Measurements from ENCODE around the gene ING1.
A peak's percentile ranks its signal among the peaks of the same experiment; 100 is the strongest.
"Not testable (repeated sequence)": the region's sequence is repeated elsewhere in the genome, so short reads cannot be mapped to it uniquely, and the experiment has no call there.

The ING1 gene

GRCh38 chr13:110696776-110697175, 16.7 kb upstream of the ING1 start:
- no peak for DNase-seq

DNA sequence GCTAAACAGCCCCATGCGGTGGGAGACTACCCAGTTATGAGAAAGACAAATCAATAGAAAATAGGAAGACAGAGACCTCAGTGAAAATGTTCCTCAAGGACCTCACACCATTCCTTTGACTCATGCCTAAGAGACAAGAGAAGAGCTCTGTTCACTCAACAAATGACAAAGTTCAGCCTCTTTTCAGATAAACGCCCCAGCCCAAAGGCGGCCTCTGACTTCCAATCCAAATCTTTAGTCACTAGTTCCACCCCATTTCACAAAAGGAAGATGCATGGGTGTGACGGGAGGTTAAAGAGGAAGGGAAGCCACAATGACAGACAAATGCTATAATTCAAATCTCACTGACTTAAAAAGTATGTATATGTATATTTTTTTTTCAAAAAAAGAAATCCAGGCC, 15.7 kb upstream of the ING1 start:
- no peak for DNase-seq

DNA sequence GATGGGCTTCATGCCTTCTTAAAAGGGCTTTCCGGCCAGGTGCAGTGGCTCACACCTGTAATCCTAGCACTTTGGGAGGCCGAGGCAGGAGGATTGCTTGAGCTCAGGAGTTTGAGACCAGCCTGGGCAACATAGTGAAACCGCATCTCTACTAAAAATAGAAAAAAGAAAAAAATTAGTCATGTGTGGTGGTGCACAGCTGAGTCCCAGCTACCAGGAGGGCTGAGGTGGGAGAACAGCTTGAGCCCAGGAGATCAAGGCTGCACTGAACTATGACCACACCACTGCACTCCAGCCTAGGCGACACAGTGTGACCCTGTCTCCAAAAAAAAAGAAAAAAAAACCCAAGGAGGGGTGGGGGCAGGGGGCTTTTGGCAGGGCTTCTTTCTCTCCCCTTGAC, 14.8 kb upstream of the ING1 start:
- no peak for DNase-seq

- no peak for DNase-seq
These were observed 14.1 kb upstream of the ING1 start for GRCh38 chr13:110699148-110700145.

DNA sequence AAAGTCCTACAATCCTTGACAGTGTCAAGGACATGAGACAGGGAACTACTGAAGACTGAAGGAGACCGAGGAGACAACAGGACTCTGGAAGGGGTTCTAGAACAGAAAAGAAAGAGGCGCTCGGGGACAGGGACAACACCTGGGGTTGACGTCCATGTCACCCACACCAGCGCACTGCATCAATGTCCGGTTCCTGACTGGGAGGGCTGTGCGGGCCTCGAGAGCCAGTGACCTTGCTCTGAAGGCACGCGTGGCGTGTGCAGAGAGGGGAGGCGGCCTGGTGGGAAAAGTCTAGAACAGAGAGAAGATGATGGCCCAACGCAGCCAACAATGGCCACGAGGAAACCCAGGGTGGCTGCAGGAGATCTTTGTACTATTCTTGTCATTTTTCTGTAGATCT, 13.3 kb upstream of the ING1 start:
- DNase-seq, result no peak

DNA sequence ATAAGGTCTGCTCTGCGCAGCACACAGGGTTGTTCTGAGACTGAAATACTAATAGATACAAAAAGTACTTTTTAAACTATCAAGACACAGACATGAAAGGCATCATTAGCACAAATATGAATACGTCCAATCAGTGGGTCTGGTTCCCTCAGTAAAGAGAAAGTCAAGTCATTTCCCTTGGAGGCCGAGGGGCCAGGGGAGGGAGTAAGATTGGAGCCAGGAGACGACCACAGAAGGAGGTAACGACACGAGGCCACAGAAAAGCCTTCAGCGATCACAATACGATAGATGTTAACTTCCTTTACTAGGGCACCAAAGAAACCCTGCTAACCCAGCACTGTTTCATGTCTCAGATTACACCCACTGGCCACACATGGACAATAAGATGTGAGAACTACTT, 12.9 kb upstream of the ING1 start:
- DNase-seq, result no peak

GRCh38 chr13:110701061-110701460, 12.4 kb upstream of the ING1 start:
- not testable (repeated sequence) for DNase-seq

DNA sequence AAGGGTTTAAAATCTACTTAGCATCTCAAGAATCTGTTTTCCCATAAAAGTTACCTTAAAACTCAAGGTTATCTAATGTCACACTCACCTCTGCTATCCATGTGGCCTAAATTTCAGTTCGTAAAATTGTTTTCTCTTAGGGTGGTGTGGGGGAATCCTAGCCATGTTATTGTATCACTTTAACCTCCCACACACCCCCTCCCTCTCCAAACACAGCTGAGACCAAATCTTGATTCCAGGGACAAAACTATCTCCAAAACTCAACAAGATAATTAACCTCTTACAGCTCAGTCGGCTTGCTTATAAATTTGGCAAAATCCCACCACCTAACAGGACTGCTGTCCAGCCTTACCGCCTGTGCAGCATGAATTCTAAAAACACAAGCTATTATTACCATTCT, 11.4 kb upstream of the ING1 start:
- no peak for DNase-seq

DNA sequence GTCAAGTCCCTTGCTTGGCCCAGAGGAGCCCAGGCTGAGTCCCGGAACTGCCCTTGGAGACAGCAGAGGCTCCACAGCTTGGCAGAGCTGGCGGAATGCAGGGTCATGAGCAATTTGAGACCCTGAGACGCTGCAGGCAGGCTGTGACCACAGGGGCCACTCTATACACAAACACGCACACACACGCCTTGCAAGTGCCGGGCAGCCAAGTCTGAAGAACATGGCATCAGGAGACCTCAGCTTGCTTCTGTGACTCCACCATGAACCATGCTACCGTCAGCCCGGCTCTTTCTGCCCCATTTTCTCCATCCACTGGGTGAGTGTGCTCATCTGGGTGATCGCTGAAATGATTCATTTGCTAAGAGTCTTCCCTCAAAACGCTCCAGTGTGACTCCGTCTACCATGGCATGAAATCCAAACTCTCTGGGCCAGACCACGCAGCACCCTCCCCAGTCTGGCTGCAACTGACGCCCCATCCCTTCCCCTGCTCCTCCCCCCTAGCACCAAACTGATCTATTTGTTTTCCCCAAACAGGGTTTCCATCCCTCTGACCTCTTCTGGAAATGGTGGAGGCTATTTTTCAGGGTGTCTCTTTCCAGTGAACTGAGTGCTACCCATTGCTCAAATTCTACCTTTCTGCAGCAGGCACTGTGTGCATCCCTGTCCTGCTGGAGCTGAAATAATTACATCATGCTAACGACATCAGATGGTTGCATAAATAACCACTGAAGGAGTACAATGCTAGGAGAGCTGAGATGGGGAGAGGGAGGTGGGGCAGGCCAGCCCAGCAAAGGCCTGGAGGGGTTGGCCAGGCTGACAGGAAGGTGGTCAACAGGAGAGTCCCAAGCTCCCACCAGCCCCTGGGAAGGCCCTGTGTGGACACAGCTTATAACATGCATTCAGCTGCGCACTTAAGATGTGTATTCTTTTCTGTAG, 10.6 kb upstream of the ING1 start:
- no peak for DNase-seq

GRCh38 chr13:110705356-110705825, 8.1 kb upstream of the ING1 start:
- no peak for DNase-seq

GRCh38 chr13:110705826-110706569, 7.5 kb upstream of the ING1 start, which contains the start of gene CARS2:
CARS2 (minus strand) TSS chr13:110706116; CDS start chr13:110706093, 23 bp downstream.
- peak; percentile 95 for DNase-seq

- no peak for DNase-seq
These were observed 6.7 kb upstream of the ING1 start for GRCh38 chr13:110706570-110707372.

- peak; percentile 89 for DNase-seq
These were observed 1.2 kb upstream of the ING1 start for GRCh38 chr13:110712081-110712848.

DNA sequence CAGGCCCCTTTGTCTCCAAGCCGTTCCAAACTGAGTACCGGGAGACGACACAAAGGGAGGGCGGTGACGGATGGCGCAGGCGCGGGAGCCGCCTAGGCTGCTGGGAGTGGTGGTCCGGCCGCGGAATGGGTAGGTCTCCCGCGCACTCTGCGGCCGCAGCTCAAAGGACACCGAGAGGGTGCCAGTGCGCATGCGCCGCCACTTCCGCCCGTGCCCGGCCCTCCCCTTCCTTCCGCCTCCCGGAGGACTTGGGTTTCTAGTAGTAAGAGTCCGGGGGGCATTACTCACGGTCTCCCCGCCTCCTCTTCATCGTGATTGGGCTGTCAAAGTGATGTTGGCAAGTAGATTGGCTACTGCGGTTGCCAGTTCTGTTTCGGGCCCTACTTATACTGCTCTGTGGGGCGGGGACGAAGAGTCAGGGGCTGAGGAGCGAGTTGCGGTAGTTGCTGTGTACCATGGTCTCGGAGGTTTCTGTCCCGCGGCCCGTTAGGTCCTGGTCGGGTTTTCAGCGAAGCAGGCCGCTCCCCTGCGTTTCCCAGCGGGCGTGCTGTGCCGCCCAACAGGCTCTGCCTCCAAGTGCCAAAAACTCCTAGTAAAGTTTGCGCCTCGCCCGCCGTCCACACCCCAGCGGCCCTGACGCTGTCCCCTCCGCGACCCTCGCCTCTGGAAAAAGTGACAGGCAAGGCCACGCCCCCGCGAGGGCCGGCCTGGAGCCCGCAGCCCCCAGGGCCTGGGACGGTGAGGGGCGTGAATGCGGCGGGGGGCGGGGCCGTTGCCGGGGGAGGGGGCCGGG, 455 bp upstream of the ING1 start:
- DNase-seq, result peak; percentile 99

DNA sequence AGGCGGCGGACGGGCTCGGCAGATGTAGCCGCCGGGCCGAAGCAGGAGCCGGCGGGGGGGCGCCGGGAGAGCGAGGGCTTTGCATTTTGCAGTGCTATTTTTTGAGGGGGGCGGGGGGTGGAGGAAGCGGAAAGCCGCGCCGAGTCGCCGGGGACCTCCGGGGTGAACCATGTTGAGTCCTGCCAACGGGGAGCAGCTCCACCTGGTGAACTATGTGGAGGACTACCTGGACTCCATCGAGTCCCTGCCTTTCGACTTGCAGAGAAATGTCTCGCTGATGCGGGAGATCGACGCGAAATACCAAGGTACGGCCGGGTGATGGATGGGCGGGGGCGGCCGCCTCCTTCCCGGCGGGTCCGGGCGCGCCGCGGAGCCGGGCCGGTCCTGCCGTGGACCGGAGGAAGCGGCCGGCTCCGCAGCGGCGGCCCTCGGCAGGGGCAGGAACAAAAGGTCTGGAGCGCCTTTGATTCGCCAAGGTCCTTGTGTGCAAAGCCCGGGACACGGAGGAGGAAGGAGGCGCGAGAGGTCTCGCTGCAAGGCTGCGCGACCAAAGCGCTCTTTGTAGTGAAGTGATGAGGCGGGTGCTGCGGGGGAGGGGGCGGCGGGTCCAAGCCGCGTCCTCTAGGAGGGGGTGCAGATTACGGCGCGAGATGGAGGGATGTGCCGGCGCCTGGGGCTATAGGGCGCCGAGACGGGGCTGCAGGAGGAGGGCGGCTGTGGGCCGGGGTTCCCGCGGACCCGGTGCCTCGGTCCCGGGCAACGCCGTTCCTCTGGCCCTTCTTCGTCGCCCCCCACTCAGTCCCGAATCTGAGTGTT, 689 bp downstream of the ING1 start:
- DNase-seq, result peak; percentile 76

DNA sequence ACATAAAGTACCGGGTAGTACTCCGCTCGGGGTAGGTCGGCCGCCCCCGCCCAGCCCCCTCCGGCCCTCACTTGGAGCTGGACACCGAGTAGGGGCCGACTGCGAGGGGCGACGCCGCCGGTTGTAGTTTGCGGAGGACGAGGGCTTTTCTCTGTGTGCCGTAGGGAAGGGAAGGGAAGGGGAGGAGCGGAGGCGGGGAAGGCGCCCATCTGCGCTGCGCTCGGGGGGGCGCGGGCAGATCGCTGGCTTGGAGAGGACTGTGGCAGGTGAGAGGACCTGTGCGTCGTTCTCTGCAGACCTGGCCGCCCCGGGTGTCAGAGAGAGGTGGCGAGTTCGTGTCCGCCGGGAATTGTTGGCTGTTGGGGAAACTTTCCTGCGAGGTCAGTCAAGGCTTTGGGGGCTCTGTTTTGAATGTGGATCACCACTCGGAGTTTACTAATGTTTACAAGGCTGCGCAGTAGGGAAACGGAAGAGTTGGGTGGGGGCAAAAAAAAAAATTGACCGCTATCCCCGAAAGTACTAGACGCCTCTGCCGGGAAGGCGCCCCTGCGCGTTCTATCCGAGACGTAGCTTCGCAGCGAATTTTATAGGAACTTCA, 1.4 kb downstream of the ING1 start:
- peak; percentile 55 for DNase-seq

DNA sequence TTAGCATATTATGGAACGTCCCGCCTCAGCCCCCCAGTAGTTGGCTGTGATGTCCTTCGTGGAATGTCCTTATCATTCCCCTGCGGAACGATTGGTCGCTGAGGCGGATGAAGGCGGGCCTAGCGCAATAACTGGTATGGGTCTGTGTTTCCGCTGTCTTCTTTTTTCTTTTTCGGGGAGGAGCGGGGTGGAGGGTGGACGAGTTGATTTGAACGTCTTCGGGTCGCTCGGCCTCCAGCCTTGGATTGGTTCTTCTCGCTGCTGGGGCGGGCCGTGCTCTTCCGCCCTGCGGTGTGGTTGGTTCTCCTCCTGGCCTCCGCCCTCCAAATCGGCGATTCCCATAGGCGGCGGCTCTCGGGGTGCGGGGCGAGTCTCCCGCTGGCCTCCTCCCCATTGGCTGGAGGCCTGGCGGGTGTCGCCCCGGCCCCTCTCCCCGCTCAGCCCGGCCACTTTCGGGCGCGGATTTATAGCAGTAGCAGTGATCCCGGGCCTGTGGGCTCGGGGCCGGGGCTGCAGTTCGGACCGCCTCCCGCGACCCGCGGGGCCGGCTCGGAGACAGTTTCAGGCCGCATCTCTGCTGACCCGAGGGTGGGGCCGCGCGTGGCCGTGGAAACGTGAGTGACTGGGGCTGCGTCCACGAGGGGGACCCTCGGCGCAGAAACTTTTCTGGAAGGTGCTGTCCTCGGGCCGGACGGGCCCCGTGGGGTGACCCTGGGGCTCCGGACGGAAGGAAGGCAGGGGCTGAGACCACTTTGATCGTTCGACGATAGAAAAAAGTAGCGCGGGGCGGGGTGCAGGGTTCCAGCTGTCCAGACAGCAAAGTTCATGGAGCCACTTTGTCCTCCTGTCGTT, 2.1 kb downstream of the ING1 start:
- DNase-seq, result peak; percentile 96

DNA sequence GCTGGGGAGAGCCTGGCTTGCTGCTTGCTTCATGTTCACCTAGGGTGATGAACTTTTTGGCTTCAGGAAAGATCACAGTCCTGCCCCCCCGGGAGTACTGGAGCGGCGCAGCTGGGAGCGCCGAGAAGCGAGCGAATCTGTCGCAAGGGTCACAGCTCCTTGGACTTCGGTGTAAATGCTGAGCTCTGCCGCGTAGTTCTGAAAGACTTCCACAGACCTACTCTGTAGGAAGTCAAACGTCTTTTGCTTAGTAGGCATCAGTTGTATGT, 2.7 kb downstream of the ING1 start:
- DNase-seq, result no peak
